Cortex of kidney (tissue), 1 donor: ENCODE results near the gene PODXL.

Source experiments
- DNase-seq: peaks from one replicate; lab custom pipeline; 2025; lab: John Stamatoyannopoulos, UW

Gene PODXL

GRCh38 chr7:131564640-131565039 lies 8.2 kb upstream of the PODXL start:
- DNase-seq: no peak

- DNase-seq: no peak
Measured at GRCh38 chr7:131563918-131564317, 7.5 kb upstream of the PODXL start.

GRCh38 chr7:131562941-131563340 lies 6.5 kb upstream of the PODXL start:
- DNase-seq: no peak

- no peak for DNase-seq
Measured at GRCh38 chr7:131560061-131560460, 3.6 kb upstream of the PODXL start.

- DNase-seq: no peak
Measured at GRCh38 chr7:131557652-131558385, 1.4 kb upstream of the PODXL start.

- no peak for DNase-seq
Measured at GRCh38 chr7:131556909-131557651, 652 bp upstream of the PODXL start.

GRCh38 chr7:131555552-131556052 lies 826 bp downstream of the PODXL start:
- DNase-seq: no peak

GRCh38 chr7:131554880-131555516 lies 1.4 kb downstream of the PODXL start:
- no peak for DNase-seq

- no peak for DNase-seq
Measured at GRCh38 chr7:131553931-131554330, 2.5 kb downstream of the PODXL start.

- DNase-seq: no peak
Measured at GRCh38 chr7:131552053-131552452, 4.4 kb downstream of the PODXL start.

- no peak for DNase-seq
Measured at GRCh38 chr7:131550846-131551245, 5.6 kb downstream of the PODXL start.

GRCh38 chr7:131548371-131548770 lies 8.1 kb downstream of the PODXL start:
- DNase-seq: no peak

GRCh38 chr7:131547589-131547988 lies 8.8 kb downstream of the PODXL start:
- DNase-seq: no peak

GRCh38 chr7:131546583-131547141 lies 9.8 kb downstream of the PODXL start:
- no peak for DNase-seq

GRCh38 chr7:131546126-131546525 lies 10.3 kb downstream of the PODXL start:
- DNase-seq: no peak

GRCh38 chr7:131544449-131545301 lies 11.8 kb downstream of the PODXL start:
- no peak for DNase-seq

- no peak for DNase-seq
Measured at GRCh38 chr7:131544021-131544420, 12.4 kb downstream of the PODXL start.

GRCh38 chr7:131543298-131543697 lies 13.1 kb downstream of the PODXL start:
- DNase-seq: no peak

GRCh38 chr7:131540491-131541162 lies 15.8 kb downstream of the PODXL start:
- no peak for DNase-seq

- DNase-seq: no peak
Measured at GRCh38 chr7:131538813-131539179, 17.6 kb downstream of the PODXL start.
